Endometrium (tissue), 2 donors: Measurements from ENCODE around the gene GATC.

Experiments used
- FAIRE-seq: peaks from 2 replicates; lab custom pipeline; 2012; peaks lifted over from hg19 to GRCh38; lab: Jason Lieb, UNC
- donor health status: control.
- donor health status: control.

The GATC gene

GRCh38 chr12:120445911-120446843 lies at the start of gene GATC, which contains the start of gene TRIAP1:
Gene GATC, plus strand, starts transcription at chr12:120446444. Its CDS starts 37 bp downstream, at chr12:120446481.
Gene TRIAP1, minus strand, starts transcription at chr12:120446384. Its CDS starts 12 bp downstream, at chr12:120446372.
- FAIRE-seq, result no peak

- FAIRE-seq, result no peak
These were observed 48.3 kb upstream of the GATC start for GRCh38 chr12:120397824-120398540.

GRCh38 chr12:120399531-120399930 lies 46.7 kb upstream of the GATC start:
- no peak for FAIRE-seq

GRCh38 chr12:120402217-120402616 lies 44.0 kb upstream of the GATC start:
- FAIRE-seq, result no peak

- FAIRE-seq, result no peak
These were observed 42.4 kb upstream of the GATC start for GRCh38 chr12:120403869-120404268.

GRCh38 chr12:120404271-120404670 lies 42.0 kb upstream of the GATC start:
- no peak for FAIRE-seq

- no peak for FAIRE-seq
These were observed 40.2 kb upstream of the GATC start for GRCh38 chr12:120406069-120406468.

- FAIRE-seq, result no peak
These were observed 39.7 kb upstream of the GATC start for GRCh38 chr12:120406553-120406952.

- no peak for FAIRE-seq
These were observed 37.5 kb upstream of the GATC start for GRCh38 chr12:120408771-120409170.

- no peak for FAIRE-seq
These were observed 33.8 kb upstream of the GATC start for GRCh38 chr12:120412421-120412820.

GRCh38 chr12:120413901-120414695 lies 32.1 kb upstream of the GATC start:
- no peak for FAIRE-seq

- FAIRE-seq, result no peak
These were observed 29.6 kb upstream of the GATC start for GRCh38 chr12:120416490-120417216.

GRCh38 chr12:120417917-120418580 lies 28.2 kb upstream of the GATC start:
- FAIRE-seq, result no peak

- FAIRE-seq, result no peak
These were observed 24.5 kb upstream of the GATC start for GRCh38 chr12:120421701-120422100.

GRCh38 chr12:120422892-120423456 lies 23.3 kb upstream of the GATC start:
- FAIRE-seq, result no peak

GRCh38 chr12:120425797-120426196 lies 20.4 kb upstream of the GATC start:
- FAIRE-seq, result no peak

GRCh38 chr12:120428597-120429229 lies 17.5 kb upstream of the GATC start:
- no peak for FAIRE-seq

- no peak for FAIRE-seq
These were observed 16.9 kb upstream of the GATC start for GRCh38 chr12:120429368-120429767.

- FAIRE-seq, result no peak
These were observed 13.3 kb upstream of the GATC start for GRCh38 chr12:120432772-120433525.
